Erythroblast (primary cell): ENCODE results near the gene LRFN2.

ENCODE experiments used
- GATA1 ChIP-seq: IDR thresholded peaks from 2 replicates; pipeline ENCODE4 v1.6.1; 2011; ENCODE audit warnings: low read depth, mild to moderate bottlenecking, control low read depth, low read length, moderate library complexity
- POLR2A ChIP-seq: IDR thresholded peaks from 2 replicates; pipeline ENCODE4 v1.6.1; 2011; ENCODE audit warnings: mild to moderate bottlenecking, low read length

DNA sequence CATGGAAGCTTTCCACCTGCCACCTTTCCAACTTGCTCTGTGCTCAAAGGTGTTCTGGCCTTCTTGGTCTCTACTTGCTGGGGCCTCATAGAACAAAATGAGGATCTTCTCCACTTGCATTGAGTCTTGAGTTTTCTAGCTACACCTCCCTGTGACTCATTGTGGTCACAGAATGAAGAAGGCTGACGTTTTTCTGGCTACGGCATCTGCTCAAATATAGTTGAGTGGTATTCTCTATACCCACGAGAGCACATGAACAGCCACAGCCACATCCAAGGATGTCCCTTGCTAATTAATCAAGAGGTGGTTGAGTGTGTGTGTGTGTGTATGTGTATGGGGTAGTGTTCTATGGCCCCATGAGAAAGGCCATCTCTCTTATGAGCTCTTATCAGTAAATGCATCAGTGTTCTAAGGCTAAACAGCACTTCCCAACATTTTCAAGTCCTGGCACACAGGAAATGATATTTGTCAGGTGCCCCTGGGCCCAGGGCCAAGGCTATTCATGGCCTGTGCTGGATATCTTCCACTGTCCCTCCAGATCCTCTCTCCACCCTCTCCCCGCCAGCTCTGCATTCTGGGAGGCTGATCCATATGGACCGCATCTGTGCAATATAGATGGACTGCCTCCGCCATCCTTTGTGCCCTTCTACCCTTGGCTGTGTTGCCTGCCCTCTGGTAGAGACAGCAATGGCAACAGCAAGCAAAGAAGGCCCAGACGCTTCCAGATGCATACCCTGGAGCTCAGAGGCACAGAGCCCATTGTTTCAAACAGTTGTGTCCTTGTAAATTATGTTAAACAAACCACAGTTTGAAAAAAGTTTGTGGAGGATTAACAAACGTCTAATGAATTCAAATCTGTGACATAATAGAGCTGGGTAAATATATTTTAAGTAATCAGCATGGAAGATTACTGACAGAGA, 150.2 kb downstream of the LRFN2 start:
- TF ChIP-seq POLR2A (no peak), GATA1 (no peak)
